Measurements from ENCODE around the gene CBX6. TPM values are rescaled to one million over a fixed set of nuclear protein-coding genes. Genes with fewer than 3 reads are reported as not detected.

The CBX6 gene
- total RNA-seq, 1 donor from 2014 or later = 159 TPM

DNA sequence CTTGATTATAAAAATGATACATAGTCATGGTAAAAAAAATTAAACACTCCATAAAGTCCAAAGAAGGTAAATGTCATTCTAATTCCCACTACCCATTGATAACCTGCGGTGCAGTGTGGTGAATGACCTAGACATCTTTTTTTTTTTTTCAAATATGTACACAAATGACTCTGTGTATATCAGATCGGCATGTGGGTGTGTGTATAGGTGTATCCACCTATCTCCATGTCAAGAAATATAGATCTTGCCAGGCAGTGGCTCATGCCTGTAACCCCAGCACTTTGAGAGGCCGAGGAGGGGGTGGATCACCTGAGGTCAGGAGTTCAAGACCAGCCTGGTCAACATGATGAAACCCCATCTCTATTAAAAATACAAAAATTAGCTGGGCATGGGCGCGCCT lies 18.4 kb upstream of the CBX6 start:
- no peaks in the 10 kb centered on the region for H3K36me3 ChIP-seq
- no peak for DNase-seq (ENCODE audit: low spot score in 2 of 2)
- intact Hi-C loops (cut with DNase I) = no loop called here
- H3K9me3 ChIP-seq = no peaks in the 10 kb centered on the region
- H3K4me1 ChIP-seq = no peaks in the 10 kb centered on the region
- H3K4me3 ChIP-seq = no peak overlapping the region
- no peak overlapping the region for H3K27ac ChIP-seq
- H3K27me3 ChIP-seq = no peaks in the 10 kb centered on the region
- TF ChIP-seq, protein P1, sequence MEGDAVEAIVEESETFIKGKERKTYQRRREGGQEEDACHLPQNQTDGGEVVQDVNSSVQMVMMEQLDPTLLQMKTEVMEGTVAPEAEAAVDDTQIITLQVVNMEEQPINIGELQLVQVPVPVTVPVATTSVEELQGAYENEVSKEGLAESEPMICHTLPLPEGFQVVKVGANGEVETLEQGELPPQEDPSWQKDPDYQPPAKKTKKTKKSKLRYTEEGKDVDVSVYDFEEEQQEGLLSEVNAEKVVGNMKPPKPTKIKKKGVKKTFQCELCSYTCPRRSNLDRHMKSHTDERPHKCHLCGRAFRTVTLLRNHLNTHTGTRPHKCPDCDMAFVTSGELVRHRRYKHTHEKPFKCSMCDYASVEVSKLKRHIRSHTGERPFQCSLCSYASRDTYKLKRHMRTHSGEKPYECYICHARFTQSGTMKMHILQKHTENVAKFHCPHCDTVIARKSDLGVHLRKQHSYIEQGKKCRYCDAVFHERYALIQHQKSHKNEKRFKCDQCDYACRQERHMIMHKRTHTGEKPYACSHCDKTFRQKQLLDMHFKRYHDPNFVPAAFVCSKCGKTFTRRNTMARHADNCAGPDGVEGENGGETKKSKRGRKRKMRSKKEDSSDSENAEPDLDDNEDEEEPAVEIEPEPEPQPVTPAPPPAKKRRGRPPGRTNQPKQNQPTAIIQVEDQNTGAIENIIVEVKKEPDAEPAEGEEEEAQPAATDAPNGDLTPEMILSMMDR (IDR thresholded peaks at IDR 0.05) = no peak

DNA sequence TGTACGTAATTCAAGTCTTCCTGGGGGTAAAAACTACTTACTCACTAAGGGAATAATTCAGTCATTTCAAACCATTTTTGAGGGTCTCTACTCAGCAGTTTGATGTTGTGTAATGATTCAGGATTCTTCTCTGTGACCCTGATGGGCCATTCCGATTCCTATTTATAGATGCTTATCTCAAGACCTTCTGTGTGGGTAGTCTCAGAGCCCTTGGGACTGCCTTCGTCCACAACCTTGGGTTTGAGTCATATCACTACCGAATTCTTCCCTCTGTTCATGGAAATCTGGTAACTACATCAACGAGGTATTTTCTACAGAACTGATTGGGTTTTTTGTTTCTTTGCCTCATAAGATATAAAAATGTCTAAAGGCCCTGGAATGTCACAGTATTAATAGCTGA lies 14.3 kb upstream of the CBX6 start:
- Histone ChIP-seq H3K27me3 (no peaks in the 10 kb centered on the region), H3K4me1 (peaks cover 13 to 16% of the 10 kb centered on the region in 2 donors), H3K9me3 (no peaks in the 10 kb centered on the region), H3K4me3 (no peak overlapping the region), H3K36me3 (no peaks in the 10 kb centered on the region), H3K27ac (no peak overlapping the region)
- DNase-seq (ENCODE audit: low spot score in 2 of 2) = no peak
- intact Hi-C loops (cut with DNase I) = no loop called here
- TF ChIP-seq, protein P1 (IDR thresholded peaks at IDR 0.05) = no peak

DNA sequence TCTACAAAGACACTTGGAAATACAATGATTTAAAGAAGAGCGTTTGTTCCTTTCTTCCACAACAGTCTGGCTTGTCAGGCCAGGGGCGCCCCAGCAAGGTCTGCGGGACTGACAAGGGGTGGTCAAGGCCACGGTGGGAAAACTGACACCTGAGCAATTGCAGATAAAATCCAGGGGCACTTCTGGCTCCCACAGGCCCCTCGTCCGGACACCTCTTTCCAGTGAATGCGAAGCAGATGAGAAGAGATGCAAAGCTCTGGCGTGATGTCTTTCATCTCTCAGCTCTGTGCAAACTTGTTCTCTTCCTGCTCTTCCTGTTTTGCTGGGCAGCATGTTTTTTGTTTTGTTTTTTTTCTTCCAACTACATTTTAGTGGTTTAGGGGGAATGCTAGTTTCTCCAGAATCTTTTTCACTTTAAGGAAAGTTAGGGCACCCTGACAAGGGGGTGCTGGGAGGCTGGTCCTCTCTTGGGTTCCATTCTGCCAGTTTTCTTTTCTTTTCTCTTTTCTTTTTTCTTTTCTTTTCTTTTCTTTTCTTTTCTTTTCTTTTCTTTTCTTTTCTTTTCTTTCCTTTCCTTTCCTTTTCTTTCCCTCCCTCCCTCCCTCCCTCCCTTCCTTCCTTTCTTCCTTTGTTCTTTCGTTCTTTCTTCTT lies 11.1 kb upstream of the CBX6 start:
- H3K4me3 ChIP-seq = no peak overlapping the region
- H3K9me3 ChIP-seq = no peaks in the 10 kb centered on the region
- no peak for DNase-seq (ENCODE audit: low spot score in 2 of 2)
- intact Hi-C loops (cut with DNase I) = loop anchor here (1.0 kb wide), 1 partner anchor 40 kb away; no protein-coding TSS in a partner anchor
- TF ChIP-seq, protein P1 (IDR thresholded peaks at IDR 0.05) = no peak
- no peaks in the 10 kb centered on the region for H3K36me3 ChIP-seq
- no peaks in the 10 kb centered on the region for H3K27me3 ChIP-seq
- peaks cover 13 to 26% of the 10 kb centered on the region in 2 donors for H3K4me1 ChIP-seq
- H3K27ac ChIP-seq = peak overlapping the region; percentile 89 to 91

DNA sequence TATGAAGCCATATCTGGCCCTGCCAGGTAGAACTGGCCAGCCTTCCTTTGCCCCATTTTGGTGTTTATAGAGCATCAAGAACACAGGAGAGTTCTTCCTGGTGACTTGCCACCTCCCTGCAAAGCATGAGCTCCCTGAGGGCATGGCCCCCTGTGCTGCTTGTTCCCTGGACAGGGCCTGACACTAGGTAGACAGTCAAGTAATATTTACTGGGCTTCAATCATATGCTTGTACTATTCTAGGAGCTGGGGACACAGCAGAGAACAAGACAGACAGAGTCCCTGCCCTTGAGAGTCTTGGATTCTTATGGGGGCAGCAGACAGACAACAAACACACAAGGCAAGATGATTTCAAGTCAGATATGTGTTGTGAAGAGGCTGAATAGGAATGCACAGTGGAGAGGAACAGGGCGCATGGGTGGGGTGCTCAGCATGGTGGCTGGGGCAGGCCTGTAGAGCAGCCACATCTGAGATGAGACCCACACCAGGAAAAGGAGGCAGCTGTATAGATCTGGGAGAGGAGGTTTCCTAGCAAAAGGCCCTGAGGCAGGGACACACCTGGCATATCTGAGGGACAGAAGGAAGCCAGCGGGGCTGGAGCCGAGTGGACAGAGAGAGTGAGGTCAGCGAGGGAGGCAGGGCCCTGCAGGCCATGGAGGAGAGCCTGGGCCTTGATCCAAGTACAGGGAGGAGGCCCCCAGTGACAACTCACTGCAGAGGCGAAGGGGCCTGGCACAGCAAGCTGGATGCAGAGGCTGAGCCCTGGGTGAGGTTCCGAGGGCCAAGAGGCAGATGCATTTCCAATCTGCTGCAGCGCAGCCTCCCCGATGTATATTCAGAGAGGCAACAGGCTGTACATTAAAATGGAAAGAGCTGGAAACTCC lies 10.2 kb upstream of the CBX6 start:
- Histone ChIP-seq H3K36me3 (no peaks in the 10 kb centered on the region), H3K9me3 (no peaks in the 10 kb centered on the region), H3K4me1 (peaks cover 13 to 26% of the 10 kb centered on the region in 2 donors), H3K27me3 (no peaks in the 10 kb centered on the region), H3K4me3 (peak overlapping the region in 1 of 2 donors; percentile 51), H3K27ac (peak overlapping the region; percentile 89 to 91)
- DNase-seq (ENCODE audit: low spot score in 2 of 2) = no peak
- TF ChIP-seq, protein P1 (IDR thresholded peaks at IDR 0.05) = no peak
- intact Hi-C loops (cut with DNase I) = loop anchor here (1.0 kb wide), 2 partner anchors 10 to 41 kb away; partner anchors contain the start of gene CBX6

DNA sequence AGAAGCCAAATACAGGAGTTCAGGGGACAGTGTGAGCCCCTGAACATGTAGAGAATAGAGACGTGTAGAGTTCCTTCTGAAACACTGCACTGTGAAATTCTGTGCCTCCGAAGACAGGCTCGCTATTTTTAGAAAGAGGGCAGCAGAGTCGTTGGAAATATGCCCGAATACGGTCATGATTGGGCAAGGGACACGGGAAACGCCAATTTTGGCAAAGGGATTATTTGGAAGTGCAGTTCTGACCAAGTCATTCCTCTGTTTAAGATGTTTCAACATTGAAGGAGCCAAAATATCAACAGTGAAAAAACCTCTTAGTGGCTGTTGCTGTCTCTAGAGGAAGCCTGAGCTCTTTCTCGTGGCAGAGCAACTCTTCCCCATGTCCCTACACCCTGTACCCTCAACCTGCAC lies 9.5 kb upstream of the CBX6 start:
- peak overlapping the region in 1 of 2 donors; percentile 51 for H3K4me3 ChIP-seq
- intact Hi-C loops (cut with DNase I) = loop anchor here (1.0 kb wide), 1 partner anchor 9 kb away; the partner anchor contains the start of gene CBX6
- TF ChIP-seq, protein P1 (IDR thresholded peaks at IDR 0.05) = no peak

More for the DNA sequence above, 9.5 kb upstream of the CBX6 start:
- H3K36me3 ChIP-seq = no peaks in the 10 kb centered on the region
- no peaks in the 10 kb centered on the region for H3K9me3 ChIP-seq
- H3K4me1 ChIP-seq = peaks cover 13 to 26% of the 10 kb centered on the region in 2 donors
- H3K27me3 ChIP-seq = no peaks in the 10 kb centered on the region
- peak overlapping the region; percentile 89 to 91 for H3K27ac ChIP-seq
- peak in 1 of 2 donors; percentile 91 for DNase-seq (ENCODE audit: low spot score in 2 of 2)
